ENCODE data around the gene CHKA. TPM values are rescaled to one million over a fixed set of nuclear protein-coding genes. Genes with fewer than 3 reads are reported as not detected.

Gene CHKA
- total and polyA plus RNA-seq, 9 of the 15 experiments (the other 6 are each of a cell fraction or from before 2014, with no cell fraction given) = 3.6 to 37.0 (median 30.2) TPM

DNA sequence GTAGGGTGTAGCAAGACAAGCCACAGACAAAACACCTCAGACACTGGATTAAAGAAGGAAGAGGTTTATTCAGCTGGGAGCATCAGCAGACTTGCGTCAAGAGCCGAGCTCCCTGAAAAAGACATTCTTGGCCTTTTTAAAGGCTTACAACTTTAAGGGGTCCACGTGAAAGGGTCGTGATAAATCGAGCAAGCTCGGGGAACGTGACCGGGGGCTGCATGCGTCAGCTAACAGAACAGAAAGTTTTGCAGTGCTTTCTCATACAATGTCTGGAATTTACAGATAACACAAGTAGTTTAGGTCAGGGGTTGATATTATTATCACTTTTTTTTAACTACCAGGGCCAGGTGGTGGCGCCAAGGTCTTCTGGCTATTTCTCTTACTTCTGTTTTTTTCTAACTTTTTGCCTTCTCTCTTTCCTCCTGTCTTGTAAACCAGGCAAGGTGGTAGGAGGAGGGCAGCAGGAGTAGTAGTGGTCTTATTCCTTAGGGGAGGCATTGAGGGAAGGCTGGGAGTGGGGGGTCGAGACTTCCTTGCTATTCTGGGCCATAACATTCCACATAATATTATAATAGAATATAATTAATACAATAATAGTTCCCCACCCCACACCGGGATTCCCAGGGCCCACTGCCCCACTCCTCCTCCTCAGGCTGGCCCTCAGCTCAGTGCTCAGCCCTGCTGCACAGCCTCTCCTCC, 111.6 kb downstream of the CHKA start (continued):
- TF ChIP-seq CBX1 (IDR thresholded peaks at IDR 0.05; ENCODE audit: low read depth) (no peak), WHSC1 (IDR thresholded peaks at IDR 0.05; ENCODE audit: low read length) (no peak), CEBPB (tag; IDR thresholded peaks at IDR 0.05) (no peak), ZBTB7A (IDR thresholded peaks at IDR 0.05; ENCODE audit: borderline replicate concordance, control insufficient read depth, low read depth, low read length) (0 out of 2 replicates have a peak, but pooled peaks have one; percentile 28), U2AF1 (optimal IDR thresholded peaks at IDR 0.05; ENCODE audit: low read depth, low read length) (no peak), ZNF507 (tag; conservative IDR thresholded peaks at IDR 0.05) (no peak), HDAC1 (IDR thresholded peaks at IDR 0.05) (peak in 1 of 2 experiments; percentile 71; a peak in 2 of 4 replicates), POLR2AphosphoS5 (IDR thresholded peaks at IDR 0.05; ENCODE audit: control insufficient read depth, insufficient read depth, low read depth, low read length) (no peak), NELFE (IDR thresholded peaks at IDR 0.05; ENCODE audit: insufficient read depth, insufficient read length) (no peak), FOS (IDR thresholded peaks at IDR 0.05; ENCODE audit: extremely low read depth, insufficient read length) (no peak), ATF1 (CRISPR knock-in tag; IDR thresholded peaks at IDR 0.05) (no peak), ATF1 (tag; IDR thresholded peaks at IDR 0.05) (peak; percentile 49)
- TF ChIP-seq, protein P1, sequence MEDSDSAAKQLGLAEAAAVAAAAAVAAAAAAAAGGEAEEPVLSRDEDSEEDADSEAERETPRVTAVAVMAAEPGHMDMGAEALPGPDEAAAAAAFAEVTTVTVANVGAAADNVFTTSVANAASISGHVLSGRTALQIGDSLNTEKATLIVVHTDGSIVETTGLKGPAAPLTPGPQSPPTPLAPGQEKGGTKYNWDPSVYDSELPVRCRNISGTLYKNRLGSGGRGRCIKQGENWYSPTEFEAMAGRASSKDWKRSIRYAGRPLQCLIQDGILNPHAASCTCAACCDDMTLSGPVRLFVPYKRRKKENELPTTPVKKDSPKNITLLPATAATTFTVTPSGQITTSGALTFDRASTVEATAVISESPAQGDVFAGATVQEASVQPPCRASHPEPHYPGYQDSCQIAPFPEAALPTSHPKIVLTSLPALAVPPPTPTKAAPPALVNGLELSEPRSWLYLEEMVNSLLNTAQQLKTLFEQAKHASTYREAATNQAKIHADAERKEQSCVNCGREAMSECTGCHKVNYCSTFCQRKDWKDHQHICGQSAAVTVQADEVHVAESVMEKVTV (CRISPR knock-in tag; IDR thresholded peaks at IDR 0.05) = peak; percentile 52; the same call in 1 of the 2 replicates
